Measurements from ENCODE around the gene CDK5. TPM values are rescaled to one million over a fixed set of nuclear protein-coding genes. Genes with fewer than 3 reads are reported as not detected.

CDK5 gene
- total and polyA plus RNA-seq, 2 of the 13 experiments (the other 11 are each of a cell fraction or from before 2014, with no cell fraction given): 16.4 to 21.3 TPM

GRCh38 chr7:151065516-151065915 is 7.8 kb upstream of the CDK5 start:
- DNase-seq (ENCODE audit: low spot score) (no peak), ATAC-seq (no peak), FAIRE-seq (no peak)
- H3K4me1 ChIP-seq (ENCODE audit: insufficient read depth, low read length): peaks cover 37% of the 10 kb centered on the region
- POLR2A ChIA-PET: no interaction called here
- in situ Hi-C loops (cut with HindIII; ENCODE audit: extremely low pct_ligation_motif_present, low pct_unique_long_range_greater_than_20kb): no loop called here
- no peak overlapping the region for H3K9ac ChIP-seq (ENCODE audit: insufficient read depth, low read depth, low read length)
- BruUV-seq (replicated peaks): no TSS peak
- WGBS (ENCODE audit: low lambda C conversion rate): 96% methylated on average over 14 of the region's 14 CpGs
- no peak overlapping the region for H3K4me2 ChIP-seq (ENCODE audit: low read depth, low read length)
- H3K27ac ChIP-seq (ENCODE audit: extremely low read length, insufficient read depth, low read length): no peak overlapping the region
- no peak overlapping the region for H2AFZ ChIP-seq (ENCODE audit: low read length)
- no peak overlapping the region for H3K4me3 ChIP-seq (replicated peaks in 1 of 3; ENCODE audit: insufficient read depth in 1 of 3, low read depth in 2 of 3, low read length in 3 of 3)
- no peak for TF ChIP-seq MEIS1 (CRISPR knock-in tag; IDR thresholded peaks at IDR 0.05; ENCODE audit: borderline replicate concordance)
- no peak for TF ChIP-seq ATF3 (CRISPR knock-in tag; IDR thresholded peaks at IDR 0.05)
- TF ChIP-seq HCFC1 (IDR thresholded peaks at IDR 0.05; ENCODE audit: low read depth, low read length): no peak
- no peak for TF ChIP-seq NFE2 (CRISPR knock-in tag; IDR thresholded peaks at IDR 0.05)
- no peak for TF ChIP-seq NR3C1 (CRISPR knock-in tag; IDR thresholded peaks at IDR 0.05)
- no peak for TF ChIP-seq NFE2L1 (CRISPR knock-in tag; IDR thresholded peaks at IDR 0.05; ENCODE audit: borderline replicate concordance)
- TF ChIP-seq, protein P1, sequence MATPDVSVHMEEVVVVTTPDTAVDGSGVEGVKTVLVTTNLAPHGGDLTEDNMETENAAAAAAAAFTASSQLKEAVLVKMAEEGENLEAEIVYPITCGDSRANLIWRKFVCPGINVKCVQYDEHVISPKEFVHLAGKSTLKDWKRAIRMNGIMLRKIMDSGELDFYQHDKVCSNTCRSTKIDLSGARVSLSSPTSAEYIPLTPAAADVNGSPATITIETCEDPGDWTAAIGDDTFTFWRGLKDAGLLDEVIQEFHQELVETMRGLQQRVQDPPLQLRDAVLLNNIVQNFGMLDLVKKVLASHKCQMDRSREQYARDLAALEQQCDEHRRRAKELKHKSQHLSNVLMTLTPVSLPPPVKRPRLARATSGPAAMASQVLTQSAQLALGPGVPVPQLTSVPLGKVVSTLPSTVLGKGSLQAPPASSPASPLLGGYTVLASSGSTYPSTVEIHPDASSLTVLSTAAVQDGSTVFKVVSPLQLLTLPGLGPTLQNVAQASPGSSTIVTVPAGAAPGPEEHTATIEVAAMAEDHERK (CRISPR knock-in tag; IDR thresholded peaks at IDR 0.05; ENCODE audit: low read depth): no peak
- no peak for TF ChIP-seq ZNF768 (CRISPR knock-in tag; IDR thresholded peaks at IDR 0.05)
- peaks cover 11% of the 10 kb centered on the region for H3K79me2 ChIP-seq (ENCODE audit: insufficient read depth, low read length)
- peaks cover 4% of the 10 kb centered on the region; the same call in 1 of the 2 replicates for H4K20me1 ChIP-seq (ENCODE audit: insufficient read depth, low read length)
- intact Hi-C loops (cut with micrococcal nuclease; ENCODE audit: unreplicated experiment): no loop called here
- peaks cover 15 to 57% of the 10 kb centered on the region in 2 experiments; a peak in 4 of 5 replicates for H3K36me3 ChIP-seq (replicated peaks in 1 of 2; ENCODE audit: control insufficient read depth in 1 of 2, insufficient read depth in 2 of 2, low read length in 2 of 2)
- H3K9me3 ChIP-seq (ENCODE audit: low read length): no peaks in the 10 kb centered on the region
- no peaks in the 10 kb centered on the region for H3K27me3 ChIP-seq (ENCODE audit: control insufficient read depth in 1 of 2, insufficient read depth in 2 of 2, low read length in 2 of 2)
- CTCF ChIA-PET (ENCODE audit: low intra/inter-chr PET ratio, low total read pairs): no interaction called here

All from HepG2 (cell line).